ENCODE measurements around the gene NRG2. TPM values are rescaled to one million over a fixed set of nuclear protein-coding genes. Genes with fewer than 3 reads are reported as not detected.

The NRG2 gene
- total and polyA plus RNA-seq, 2 experiments from 2014 or later = 0.37 to 1.3 TPM

DNA sequence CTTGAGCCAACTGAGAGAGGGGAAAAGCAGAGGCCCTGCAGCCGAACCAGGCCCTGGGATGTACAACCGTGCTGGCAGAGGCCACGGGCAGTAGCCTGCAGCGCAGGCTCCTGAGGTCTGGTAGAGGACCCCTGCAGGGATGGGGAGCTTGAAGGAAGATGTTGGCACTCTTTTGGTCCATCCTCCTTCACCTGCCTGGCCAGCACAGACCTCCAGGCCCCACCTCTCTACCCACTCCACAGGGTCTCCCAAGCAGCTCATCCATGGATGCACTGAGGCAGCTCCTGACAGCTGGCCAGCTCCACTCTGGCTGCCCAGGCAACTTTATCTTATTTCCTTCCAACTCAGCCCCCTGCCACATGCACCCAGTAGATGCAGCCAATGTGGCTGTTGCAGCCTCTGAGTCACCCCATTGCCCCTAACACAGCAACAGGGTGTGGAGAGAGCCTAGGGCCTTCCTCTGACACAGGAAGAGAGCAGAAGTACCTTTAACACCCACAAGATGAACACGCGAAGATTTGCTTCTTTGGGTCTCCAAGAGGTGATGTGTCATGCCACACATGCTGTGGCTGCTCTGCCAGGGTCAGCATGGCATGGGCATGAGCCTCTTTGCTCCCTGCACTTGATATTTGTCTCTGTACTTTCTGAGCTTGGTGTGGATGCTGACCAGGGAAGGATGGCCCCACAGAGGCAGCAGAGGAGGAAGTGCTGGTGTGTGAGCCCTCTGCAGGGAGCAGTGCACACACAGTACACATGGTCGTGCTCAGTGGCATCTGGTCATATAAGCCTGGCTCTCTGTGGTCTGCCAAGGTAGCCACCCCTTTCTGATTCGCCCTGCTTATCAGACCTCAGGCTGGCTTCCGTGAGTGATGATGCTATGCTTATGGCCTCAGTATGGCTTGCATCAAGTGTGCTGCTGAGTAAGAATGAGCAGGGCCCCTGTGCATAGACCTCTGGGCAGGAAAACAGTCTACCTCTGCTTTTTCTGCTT is 117.2 kb downstream of the NRG2 start:
- TF ChIP-seq CREB1 (CRISPR knock-in tag; IDR thresholded peaks at IDR 0.05; ENCODE audit: low read depth) (no peak), ZNF331 (CRISPR knock-in tag; IDR thresholded peaks at IDR 0.05; ENCODE audit: low read depth) (no peak), EZH2phosphoT487 (IDR thresholded peaks at IDR 0.05; ENCODE audit: unreplicated experiment) (no peak), NANOG (IDR thresholded peaks at IDR 0.05; ENCODE audit: borderline replicate concordance) (no peak), STAT1 (IDR thresholded peaks at IDR 0.05; ENCODE audit: unreplicated experiment) (no peak), JUNB (IDR thresholded peaks at IDR 0.05; ENCODE audit: unreplicated experiment) (no peak)
- TF ChIP-seq, protein P1, sequence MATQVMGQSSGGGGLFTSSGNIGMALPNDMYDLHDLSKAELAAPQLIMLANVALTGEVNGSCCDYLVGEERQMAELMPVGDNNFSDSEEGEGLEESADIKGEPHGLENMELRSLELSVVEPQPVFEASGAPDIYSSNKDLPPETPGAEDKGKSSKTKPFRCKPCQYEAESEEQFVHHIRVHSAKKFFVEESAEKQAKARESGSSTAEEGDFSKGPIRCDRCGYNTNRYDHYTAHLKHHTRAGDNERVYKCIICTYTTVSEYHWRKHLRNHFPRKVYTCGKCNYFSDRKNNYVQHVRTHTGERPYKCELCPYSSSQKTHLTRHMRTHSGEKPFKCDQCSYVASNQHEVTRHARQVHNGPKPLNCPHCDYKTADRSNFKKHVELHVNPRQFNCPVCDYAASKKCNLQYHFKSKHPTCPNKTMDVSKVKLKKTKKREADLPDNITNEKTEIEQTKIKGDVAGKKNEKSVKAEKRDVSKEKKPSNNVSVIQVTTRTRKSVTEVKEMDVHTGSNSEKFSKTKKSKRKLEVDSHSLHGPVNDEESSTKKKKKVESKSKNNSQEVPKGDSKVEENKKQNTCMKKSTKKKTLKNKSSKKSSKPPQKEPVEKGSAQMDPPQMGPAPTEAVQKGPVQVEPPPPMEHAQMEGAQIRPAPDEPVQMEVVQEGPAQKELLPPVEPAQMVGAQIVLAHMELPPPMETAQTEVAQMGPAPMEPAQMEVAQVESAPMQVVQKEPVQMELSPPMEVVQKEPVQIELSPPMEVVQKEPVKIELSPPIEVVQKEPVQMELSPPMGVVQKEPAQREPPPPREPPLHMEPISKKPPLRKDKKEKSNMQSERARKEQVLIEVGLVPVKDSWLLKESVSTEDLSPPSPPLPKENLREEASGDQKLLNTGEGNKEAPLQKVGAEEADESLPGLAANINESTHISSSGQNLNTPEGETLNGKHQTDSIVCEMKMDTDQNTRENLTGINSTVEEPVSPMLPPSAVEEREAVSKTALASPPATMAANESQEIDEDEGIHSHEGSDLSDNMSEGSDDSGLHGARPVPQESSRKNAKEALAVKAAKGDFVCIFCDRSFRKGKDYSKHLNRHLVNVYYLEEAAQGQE (IDR thresholded peaks at IDR 0.05; ENCODE audit: unreplicated experiment) = no peak
- TF ChIP-seq, protein P2, sequence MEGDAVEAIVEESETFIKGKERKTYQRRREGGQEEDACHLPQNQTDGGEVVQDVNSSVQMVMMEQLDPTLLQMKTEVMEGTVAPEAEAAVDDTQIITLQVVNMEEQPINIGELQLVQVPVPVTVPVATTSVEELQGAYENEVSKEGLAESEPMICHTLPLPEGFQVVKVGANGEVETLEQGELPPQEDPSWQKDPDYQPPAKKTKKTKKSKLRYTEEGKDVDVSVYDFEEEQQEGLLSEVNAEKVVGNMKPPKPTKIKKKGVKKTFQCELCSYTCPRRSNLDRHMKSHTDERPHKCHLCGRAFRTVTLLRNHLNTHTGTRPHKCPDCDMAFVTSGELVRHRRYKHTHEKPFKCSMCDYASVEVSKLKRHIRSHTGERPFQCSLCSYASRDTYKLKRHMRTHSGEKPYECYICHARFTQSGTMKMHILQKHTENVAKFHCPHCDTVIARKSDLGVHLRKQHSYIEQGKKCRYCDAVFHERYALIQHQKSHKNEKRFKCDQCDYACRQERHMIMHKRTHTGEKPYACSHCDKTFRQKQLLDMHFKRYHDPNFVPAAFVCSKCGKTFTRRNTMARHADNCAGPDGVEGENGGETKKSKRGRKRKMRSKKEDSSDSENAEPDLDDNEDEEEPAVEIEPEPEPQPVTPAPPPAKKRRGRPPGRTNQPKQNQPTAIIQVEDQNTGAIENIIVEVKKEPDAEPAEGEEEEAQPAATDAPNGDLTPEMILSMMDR (conservative IDR thresholded peaks at IDR 0.05; ENCODE audit: low read depth in 2 of 2) = no peak
- TF ChIP-seq, protein P3, sequence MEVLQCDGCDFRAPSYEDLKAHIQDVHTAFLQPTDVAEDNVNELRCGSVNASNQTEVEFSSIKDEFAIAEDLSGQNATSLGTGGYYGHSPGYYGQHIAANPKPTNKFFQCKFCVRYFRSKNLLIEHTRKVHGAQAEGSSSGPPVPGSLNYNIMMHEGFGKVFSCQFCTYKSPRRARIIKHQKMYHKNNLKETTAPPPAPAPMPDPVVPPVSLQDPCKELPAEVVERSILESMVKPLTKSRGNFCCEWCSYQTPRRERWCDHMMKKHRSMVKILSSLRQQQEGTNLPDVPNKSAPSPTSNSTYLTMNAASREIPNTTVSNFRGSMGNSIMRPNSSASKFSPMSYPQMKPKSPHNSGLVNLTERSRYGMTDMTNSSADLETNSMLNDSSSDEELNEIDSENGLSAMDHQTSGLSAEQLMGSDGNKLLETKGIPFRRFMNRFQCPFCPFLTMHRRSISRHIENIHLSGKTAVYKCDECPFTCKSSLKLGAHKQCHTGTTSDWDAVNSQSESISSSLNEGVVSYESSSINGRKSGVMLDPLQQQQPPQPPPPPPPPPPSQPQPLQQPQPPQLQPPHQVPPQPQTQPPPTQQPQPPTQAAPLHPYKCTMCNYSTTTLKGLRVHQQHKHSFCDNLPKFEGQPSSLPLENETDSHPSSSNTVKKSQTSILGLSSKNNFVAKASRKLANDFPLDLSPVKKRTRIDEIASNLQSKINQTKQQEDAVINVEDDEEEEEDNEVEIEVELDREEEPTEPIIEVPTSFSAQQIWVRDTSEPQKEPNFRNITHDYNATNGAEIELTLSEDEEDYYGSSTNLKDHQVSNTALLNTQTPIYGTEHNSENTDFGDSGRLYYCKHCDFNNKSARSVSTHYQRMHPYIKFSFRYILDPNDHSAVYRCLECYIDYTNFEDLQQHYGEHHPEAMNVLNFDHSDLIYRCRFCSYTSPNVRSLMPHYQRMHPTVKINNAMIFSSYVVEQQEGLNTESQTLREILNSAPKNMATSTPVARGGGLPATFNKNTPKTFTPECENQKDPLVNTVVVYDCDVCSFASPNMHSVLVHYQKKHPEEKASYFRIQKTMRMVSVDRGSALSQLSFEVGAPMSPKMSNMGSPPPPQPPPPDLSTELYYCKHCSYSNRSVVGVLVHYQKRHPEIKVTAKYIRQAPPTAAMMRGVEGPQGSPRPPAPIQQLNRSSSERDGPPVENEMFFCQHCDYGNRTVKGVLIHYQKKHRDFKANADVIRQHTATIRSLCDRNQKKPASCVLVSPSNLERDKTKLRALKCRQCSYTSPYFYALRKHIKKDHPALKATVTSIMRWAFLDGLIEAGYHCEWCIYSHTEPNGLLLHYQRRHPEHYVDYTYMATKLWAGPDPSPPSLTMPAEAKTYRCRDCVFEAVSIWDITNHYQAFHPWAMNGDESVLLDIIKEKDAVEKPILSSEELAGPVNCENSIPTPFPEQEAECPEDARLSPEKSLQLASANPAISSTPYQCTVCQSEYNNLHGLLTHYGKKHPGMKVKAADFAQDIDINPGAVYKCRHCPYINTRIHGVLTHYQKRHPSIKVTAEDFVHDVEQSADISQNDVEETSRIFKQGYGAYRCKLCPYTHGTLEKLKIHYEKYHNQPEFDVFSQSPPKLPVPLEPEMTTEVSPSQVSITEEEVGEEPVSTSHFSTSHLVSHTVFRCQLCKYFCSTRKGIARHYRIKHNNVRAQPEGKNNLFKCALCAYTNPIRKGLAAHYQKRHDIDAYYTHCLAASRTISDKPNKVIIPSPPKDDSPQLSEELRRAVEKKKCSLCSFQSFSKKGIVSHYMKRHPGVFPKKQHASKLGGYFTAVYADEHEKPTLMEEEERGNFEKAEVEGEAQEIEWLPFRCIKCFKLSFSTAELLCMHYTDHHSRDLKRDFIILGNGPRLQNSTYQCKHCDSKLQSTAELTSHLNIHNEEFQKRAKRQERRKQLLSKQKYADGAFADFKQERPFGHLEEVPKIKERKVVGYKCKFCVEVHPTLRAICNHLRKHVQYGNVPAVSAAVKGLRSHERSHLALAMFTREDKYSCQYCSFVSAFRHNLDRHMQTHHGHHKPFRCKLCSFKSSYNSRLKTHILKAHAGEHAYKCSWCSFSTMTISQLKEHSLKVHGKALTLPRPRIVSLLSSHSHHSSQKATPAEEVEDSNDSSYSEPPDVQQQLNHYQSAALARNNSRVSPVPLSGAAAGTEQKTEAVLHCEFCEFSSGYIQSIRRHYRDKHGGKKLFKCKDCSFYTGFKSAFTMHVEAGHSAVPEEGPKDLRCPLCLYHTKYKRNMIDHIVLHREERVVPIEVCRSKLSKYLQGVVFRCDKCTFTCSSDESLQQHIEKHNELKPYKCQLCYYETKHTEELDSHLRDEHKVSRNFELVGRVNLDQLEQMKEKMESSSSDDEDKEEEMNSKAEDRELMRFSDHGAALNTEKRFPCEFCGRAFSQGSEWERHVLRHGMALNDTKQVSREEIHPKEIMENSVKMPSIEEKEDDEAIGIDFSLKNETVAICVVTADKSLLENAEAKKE (CRISPR knock-in tag; IDR thresholded peaks at IDR 0.05) = no peak
- TF ChIP-seq, protein P4, sequence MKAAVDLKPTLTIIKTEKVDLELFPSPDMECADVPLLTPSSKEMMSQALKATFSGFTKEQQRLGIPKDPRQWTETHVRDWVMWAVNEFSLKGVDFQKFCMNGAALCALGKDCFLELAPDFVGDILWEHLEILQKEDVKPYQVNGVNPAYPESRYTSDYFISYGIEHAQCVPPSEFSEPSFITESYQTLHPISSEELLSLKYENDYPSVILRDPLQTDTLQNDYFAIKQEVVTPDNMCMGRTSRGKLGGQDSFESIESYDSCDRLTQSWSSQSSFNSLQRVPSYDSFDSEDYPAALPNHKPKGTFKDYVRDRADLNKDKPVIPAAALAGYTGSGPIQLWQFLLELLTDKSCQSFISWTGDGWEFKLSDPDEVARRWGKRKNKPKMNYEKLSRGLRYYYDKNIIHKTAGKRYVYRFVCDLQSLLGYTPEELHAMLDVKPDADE (IDR thresholded peaks at IDR 0.05) = no peak
- H3K4me1 Mint-ChIP-seq = peaks cover 4% of the 10 kb centered on the region; the same call in 2 of the 3 replicates
- Histone ChIP-seq H3K27ac (ENCODE audit: low read depth) (no peak overlapping the region), H2AFZ (no peak overlapping the region), H3K4me2 (no peak overlapping the region), H3K27me3 (ENCODE audit: insufficient read depth) (no peaks in the 10 kb centered on the region), H3K79me2 (replicated peaks; ENCODE audit: insufficient read depth) (no peaks in the 10 kb centered on the region), H3K4me1 (ENCODE audit: insufficient read depth) (no peaks in the 10 kb centered on the region), H3F3A (replicated peaks; ENCODE audit: low read depth) (no peaks in the 10 kb centered on the region), H3K9me2 (ENCODE audit: insufficient read depth) (peaks cover 9% of the 10 kb centered on the region), H4K20me1 (replicated peaks; ENCODE audit: insufficient read depth) (no peaks in the 10 kb centered on the region), H3K4me3 (no peak overlapping the region), H3K36me3 (ENCODE audit: insufficient read depth) (no peaks in the 10 kb centered on the region)
- no peaks in the 10 kb centered on the region for H3K36me3 Mint-ChIP-seq (ENCODE audit: low read depth)
- H3K27ac Mint-ChIP-seq = no peak overlapping the region
- ATAC-seq (no peak), DNase-seq (ENCODE audit: low spot score) (no peak)
- no peak overlapping the region for H3K4me3 Mint-ChIP-seq
- H3K9me3 Mint-ChIP-seq = no peaks in the 10 kb centered on the region; the same call in 2 of the 3 replicates
- peaks cover 9% of the 10 kb centered on the region for H3K27me3 Mint-ChIP-seq (ENCODE audit: insufficient read depth, low read depth, poor library complexity)

Measured in GM23338 (cell line).